CD4-positive, alpha-beta T cell treated with Interleukin-17A for 1 hour (primary cell): ENCODE results near the gene ABCA13.

Experiments
- DNase-seq: peaks from one replicate; pipeline ENCODE4 v3.0.0-alpha.2; 2020

The ABCA13 gene

DNA sequence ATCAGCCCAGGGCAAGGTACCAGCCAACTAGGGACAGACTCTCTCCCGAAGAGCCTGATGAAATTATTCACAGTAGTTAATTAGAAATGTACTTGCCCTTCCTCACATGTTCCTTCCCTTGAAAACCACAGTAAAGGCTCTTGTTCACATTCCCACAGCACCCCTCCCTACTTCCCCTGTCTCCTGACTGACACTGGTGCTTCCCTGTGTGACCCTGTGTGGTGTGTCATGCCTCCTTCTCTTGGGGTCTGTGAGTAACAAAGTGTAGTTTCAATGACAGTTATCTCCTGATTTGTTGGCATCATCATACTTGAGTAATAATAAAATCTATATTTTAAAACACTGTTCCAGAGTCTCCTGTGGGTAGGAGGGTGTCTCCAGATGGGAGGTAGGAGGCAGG is 209.7 kb downstream of the ABCA13 start:
- no peak for DNase-seq

DNA sequence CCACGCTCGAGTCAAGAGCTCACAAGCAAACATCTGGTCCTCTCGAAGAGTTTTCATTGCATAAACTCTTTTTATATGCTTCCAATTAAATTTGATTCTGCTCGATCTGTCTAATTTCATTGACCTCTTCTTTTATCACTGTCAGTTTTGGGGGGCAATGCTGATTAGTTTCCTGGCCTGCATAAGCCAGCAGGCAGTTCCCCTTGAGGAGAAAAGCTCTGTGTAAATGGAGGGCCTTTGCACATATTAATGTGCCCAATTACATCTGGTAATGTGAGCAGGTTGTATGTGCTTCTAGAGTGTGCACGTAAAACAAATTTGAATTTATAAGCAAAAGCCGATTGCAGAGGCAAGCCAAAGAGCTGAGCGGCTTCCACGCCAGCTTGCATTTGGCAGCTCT is 210.3 kb downstream of the ABCA13 start:
- no peak for DNase-seq

GRCh38 chr7:48384180-48384752 is 213.0 kb downstream of the ABCA13 start:
- no peak for DNase-seq

GRCh38 chr7:48387932-48388331 is 216.7 kb downstream of the ABCA13 start:
- DNase-seq, result no peak

DNA sequence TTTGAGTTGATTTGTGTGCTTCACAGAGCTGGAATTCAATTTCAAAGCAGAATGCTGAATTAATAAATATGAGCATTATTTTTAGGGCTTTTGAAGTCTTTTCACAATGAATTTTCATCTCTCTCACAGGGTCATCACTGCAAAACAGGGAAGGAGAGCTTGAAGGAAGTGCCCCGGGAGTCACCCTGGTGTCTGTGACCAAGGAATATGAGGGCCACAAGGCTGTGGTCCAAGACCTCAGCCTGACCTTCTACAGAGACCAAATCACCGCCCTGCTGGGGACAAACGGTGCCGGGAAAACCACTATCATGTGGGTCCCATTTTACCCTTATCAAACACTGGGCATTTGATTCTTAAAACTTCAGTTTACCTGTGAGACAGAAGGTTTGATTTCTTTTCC is 217.7 kb downstream of the ABCA13 start:
- DNase-seq, result no peak

- DNase-seq, result no peak
Measured at GRCh38 chr7:48389977-48390376, 218.7 kb downstream of the ABCA13 start.

DNA sequence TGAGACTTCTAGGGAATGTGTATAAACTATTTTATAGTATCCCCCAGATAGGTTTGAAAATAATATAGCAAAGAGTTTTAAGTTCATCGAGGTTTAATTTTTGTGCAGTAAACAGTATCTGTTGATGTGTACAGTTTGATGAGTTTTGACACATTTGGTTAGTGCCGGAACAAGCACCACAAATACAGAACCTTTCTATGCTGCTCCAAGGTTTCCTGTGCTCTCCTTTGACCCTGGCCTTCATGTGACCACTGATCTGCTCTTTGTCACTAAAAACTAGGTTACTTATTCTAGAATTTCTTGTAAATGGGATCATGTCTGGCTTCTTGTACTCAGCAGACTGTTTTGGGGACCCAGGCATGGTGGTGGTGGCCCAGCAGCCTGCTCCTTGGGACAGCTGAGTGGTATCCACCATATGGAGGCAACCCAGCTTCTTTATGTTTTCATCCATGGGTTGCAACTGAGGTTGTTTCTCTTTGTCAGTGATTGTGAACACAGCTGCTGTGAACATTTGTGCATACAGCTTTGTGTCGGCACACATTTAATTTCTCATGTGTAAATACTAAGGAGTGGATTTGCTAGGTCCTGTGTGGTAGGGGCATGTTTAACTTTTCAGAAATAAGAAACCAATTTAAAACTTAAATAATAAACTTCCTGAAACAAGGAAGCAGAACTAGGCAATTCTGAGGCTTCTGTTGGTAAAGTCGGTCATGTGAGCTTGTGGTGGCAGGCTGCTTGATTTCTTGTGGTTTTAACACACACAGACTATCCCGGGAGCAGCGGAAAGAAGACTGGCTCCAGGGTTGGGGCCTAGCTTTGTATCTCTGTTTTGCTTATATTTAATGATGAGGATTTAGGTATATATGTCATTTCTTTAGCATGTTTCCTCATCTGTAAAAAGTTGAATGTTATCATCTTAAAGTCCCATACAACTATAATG is 219.4 kb downstream of the ABCA13 start:
- no peak for DNase-seq

- DNase-seq, result no peak
Measured at GRCh38 chr7:48398191-48398590, 226.9 kb downstream of the ABCA13 start.

GRCh38 chr7:48402721-48403120 is 231.5 kb downstream of the ABCA13 start:
- no peak for DNase-seq

DNA sequence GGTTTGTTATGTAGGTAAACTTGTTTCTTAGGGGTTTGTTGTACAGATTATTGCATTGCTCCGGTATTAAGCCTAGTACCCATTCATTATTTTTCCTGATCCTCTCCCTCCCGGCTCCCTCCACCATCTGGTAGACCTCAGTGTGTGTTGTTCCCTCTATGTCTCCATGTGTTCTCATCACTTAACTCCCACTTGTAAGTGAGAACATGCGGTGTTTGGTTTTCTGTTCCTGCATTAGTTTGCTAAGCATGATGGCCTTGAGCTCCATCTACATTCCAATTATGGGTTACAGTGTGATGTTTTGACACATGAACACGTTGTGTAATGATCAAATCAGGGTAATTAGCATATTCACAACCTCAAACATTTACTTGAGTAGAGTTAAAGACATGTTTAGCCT is 237.5 kb downstream of the ABCA13 start:
- DNase-seq, result no peak

- DNase-seq, result no peak
Measured at GRCh38 chr7:48411619-48412018, 240.4 kb downstream of the ABCA13 start.

DNA sequence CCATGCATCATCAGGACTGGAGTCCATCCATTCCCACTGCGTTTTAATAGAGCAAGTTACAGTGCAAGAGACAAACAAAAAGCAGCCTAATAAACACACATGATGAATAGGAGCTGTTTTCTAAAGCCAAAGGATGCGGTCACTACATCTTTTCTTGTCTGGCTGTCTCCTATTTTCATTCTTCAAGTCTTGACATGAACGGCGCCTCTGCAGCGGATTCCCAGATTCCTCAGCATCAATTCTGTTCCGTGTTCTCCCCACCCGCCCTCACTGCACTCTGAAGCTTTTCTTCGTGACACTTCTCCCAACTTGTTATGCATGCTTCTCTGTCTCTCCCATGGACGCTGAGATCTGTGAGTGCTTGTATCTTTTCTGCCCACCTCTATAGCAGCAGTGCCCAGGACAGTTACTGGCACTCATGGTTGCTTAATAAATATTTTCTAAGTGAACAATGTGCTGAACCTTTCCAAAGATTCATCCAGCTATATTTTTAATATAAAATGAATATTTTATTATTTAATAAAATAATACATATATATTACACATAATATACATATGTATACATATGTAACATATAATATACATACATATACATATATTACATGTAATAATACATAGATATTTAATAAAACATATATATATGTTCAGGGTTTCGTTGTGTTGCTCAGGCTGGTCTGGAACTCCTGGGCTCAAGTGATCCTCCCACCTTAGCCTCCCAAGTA is 242.9 kb downstream of the ABCA13 start:
- no peak for DNase-seq

DNA sequence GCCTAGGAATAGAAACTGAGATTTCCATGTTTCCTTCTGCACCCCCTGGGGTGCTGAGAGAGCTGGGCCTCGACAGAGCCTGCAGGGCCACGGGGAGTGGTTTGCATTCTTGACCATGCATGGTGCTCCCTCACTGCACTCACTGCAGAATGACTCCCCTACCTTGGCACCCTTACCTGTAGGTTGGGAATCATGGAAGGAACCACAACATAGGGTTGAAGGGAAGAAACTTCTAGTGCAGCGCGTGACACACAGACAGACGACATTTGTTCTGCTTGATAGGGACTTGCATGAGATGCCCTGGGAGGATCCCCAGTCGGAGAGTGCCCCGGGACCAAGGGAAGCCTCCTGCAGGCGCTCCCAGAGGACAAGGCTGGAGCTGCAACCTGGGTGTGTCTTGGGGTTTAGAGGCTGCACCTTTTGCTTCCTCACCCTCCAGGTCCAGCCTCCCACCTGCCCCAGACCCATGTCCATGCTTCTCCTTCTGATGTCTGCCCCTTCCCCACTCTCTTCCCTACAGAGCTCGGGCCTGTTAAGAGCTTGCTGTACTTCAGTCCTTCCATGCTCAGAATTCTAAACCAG is 245.2 kb downstream of the ABCA13 start:
- no peak for DNase-seq

DNA sequence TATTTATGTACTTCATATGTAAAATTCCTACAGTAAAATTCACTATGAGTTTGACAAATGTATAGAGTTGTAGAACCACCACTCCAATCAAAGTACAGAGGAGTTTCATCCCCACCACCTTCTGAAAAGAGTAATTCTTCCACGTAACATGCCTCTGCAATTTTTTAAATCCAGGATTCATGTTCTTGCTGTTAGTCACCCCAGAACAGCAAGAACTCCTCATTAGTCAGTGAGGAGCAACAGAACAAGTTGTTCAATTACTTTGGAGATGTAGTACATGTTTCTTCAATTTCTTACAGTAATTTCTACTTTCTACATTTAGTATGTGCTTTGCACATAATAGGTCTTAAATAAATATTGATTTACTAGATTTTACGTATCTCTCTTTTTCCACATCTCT is 248.1 kb downstream of the ABCA13 start:
- no peak for DNase-seq

DNA sequence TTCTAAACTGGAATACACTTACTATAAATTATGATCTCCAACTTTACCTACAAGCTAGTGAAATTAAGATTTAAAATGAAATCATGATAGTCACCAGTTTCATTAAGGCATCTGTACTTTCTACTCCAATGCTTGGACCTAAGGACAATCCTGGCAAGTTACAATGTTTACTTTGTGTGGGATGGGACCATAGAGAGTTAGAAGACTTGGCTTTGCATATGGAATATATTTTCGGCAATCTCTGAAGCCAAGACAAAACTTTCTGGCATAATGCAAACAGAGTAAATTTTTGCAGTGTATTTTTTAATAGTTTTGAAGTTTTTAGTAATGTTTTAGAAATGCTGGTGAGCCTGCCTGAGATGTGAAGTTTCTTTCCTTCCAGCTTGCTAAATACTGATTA is 248.9 kb downstream of the ABCA13 start:
- DNase-seq, result no peak

DNA sequence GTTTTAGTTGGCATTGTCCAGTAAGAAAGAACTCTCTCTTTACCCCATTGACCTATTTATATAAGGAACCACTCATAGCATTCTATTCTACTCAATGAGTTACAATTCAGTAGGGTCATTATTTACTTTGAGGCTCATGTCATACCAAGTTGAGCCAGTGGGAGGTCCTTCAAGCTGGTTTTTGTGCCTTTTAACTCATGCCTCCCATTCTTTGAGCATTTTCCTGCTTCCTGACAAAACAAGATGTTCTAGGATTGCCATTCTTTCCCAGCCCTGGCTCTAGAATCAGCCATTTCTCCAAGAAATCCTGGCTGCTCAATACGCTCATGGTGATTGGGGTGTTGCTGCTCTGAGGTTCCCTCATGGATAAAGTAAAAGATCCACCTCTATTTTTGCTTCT is 250.1 kb downstream of the ABCA13 start:
- no peak for DNase-seq

- no peak for DNase-seq
Measured at GRCh38 chr7:48424731-48425130, 253.5 kb downstream of the ABCA13 start.

GRCh38 chr7:48426331-48426965 is 255.2 kb downstream of the ABCA13 start:
- no peak for DNase-seq

DNA sequence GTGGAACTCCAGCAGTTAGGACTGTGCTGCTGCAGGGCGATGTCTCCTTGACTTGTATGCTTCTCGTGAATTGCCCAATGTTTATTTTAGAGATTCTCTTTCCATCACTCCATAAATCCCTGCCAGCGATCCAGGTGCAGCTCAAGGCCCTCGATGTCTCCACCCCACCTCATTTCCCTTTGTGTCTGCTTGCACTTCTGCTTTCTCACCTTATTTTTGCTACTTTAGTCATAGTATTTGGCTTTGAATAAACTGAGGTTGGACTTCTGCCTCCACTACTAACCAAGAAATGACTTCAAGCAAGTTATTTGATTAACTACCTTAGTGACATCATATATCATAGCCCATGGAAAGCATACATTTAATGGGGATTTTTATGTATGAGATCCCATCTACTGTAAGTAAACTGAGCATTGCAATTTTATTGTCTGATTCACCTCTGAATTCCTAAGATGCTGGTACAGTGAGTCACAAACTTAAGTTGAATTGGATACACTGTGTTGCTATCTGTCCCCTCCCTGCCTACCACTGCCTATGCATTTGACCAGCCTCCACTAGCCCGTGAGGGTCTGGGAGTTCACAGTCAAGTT is 255.8 kb downstream of the ABCA13 start:
- DNase-seq, result no peak

DNA sequence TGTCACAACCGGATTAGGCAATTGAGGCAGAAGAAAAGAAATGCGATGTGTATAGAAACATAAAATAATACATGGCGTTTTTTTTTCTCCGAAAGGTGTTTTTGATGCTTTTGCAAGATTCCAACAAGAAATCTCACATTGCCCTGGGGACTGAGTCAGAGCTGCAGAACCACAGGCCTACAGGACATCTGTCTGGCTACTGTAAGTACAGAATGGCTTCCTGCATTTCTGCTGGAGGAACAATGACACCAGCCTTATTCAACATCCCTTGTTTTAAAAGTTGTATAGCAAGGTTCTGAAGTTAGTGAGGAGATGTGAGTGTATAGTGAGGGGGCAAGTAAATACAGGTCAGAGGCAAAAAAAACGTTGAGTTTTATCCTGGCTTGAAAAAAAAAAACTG is 256.4 kb downstream of the ABCA13 start:
- DNase-seq, result no peak

- DNase-seq, result no peak
Measured at GRCh38 chr7:48428091-48428684, 256.9 kb downstream of the ABCA13 start.

GRCh38 chr7:48429117-48429516 is 257.9 kb downstream of the ABCA13 start:
- DNase-seq, result no peak
